Measurements from ENCODE around the gene S100A10.
A peak's percentile ranks its signal among the peaks of the same experiment; 100 is the strongest.

The S100A10 gene

GRCh38 chr1:151935154-151935553 lies 58.5 kb downstream of the S100A10 start:
- Mint-ChIP-seq H3K4me3 (no peak overlapping the region), H3K4me1 (peaks cover 3% of the 10 kb centered on the region), H3K9me3 (no peaks in the 10 kb centered on the region), H3K27me3 (no peaks in the 10 kb centered on the region), H3K36me3 (ENCODE audit: low read depth) (no peaks in the 10 kb centered on the region), H3K27ac (peak overlapping the region; percentile 6)
- DNase-seq (no peak), ATAC-seq (no peak)

DNA sequence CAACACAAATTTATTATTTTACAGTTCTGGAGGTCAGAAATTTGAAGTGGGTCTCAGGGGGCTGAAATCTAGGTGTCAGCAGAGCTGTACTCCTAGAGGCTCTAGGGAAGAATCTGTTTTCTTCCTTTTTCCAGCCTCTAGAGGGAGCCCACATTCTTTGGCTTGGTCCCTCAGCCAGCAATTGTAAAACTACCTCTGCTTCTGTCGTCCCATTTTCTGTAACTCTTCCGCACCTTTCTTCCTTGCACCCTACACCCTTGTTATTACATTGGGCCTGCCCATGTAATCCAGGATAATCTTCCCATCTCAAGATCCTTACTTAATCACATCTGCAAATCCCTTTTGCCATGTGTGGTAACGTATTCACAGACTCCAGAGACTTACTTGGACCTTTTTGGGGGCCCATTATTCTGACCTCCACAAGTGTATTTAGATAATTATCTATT lies 59.6 kb downstream of the S100A10 start:
- Mint-ChIP-seq H3K4me1 (peaks cover 2% of the 10 kb centered on the region), H3K27me3 (no peaks in the 10 kb centered on the region), H3K4me3 (no peak overlapping the region), H3K9me3 (no peaks in the 10 kb centered on the region), H3K27ac (no peak overlapping the region), H3K36me3 (ENCODE audit: low read depth) (no peaks in the 10 kb centered on the region)
- peak; percentile 83 for ATAC-seq
- peak; percentile 30 for DNase-seq

All from activated naive CD8-positive, alpha-beta T cell treated with anti-CD3 and anti-CD28 coated beads, Interleukin-2, amount 50 U/mL, for 24 hours (primary cell).